Measurements from ENCODE around the gene CDKAL1. TPM values are rescaled to one million over a fixed set of nuclear protein-coding genes. Genes with fewer than 3 reads are reported as not detected.

CDKAL1 gene
- total RNA-seq, 3 donors from 2014 or later: 13.0 to 27.2 (median 18.0) TPM

GRCh38 chr6:20572288-20572687, 38.0 kb downstream of the CDKAL1 start:
- Histone ChIP-seq H3K9me3 (no peaks in the 10 kb centered on the region), H3K27me3 (no peaks in the 10 kb centered on the region), H3K4me1 (no peaks in the 10 kb centered on the region), H3K4me3 (no peak overlapping the region), H3K27ac (no peak overlapping the region), H3K36me3 (no peaks in the 10 kb centered on the region)
- no peak for DNase-seq (ENCODE audit: low spot score in 2 of 2)
- no peak for TF ChIP-seq POLR2A (IDR thresholded peaks at IDR 0.05)
- TF ChIP-seq CTCF (IDR thresholded peaks at IDR 0.05): no peak
- no peak for TF ChIP-seq POLR2AphosphoS5 (IDR thresholded peaks at IDR 0.05)
- intact Hi-C loops (cut with DNase I; ENCODE audit: low total_unique reads): no loop called here

- Histone ChIP-seq H3K36me3 (no peaks in the 10 kb centered on the region), H3K4me1 (no peaks in the 10 kb centered on the region), H3K27me3 (no peaks in the 10 kb centered on the region), H3K27ac (no peak overlapping the region), H3K4me3 (no peak overlapping the region), H3K9me3 (no peaks in the 10 kb centered on the region)
- no peak for DNase-seq (ENCODE audit: low spot score in 2 of 2)
- intact Hi-C loops (cut with DNase I; ENCODE audit: low total_unique reads): no loop called here
- TF ChIP-seq POLR2AphosphoS5 (IDR thresholded peaks at IDR 0.05): no peak
- TF ChIP-seq CTCF (IDR thresholded peaks at IDR 0.05): no peak
- TF ChIP-seq POLR2A (IDR thresholded peaks at IDR 0.05): no peak
These were observed 38.7 kb downstream of the CDKAL1 start for GRCh38 chr6:20572940-20573339.

GRCh38 chr6:20574355-20574754, 40.1 kb downstream of the CDKAL1 start:
- Histone ChIP-seq H3K4me1 (no peaks in the 10 kb centered on the region), H3K9me3 (no peaks in the 10 kb centered on the region), H3K4me3 (no peak overlapping the region), H3K27ac (no peak overlapping the region), H3K27me3 (no peaks in the 10 kb centered on the region), H3K36me3 (no peaks in the 10 kb centered on the region)
- intact Hi-C loops (cut with DNase I; ENCODE audit: low total_unique reads): no loop called here
- TF ChIP-seq POLR2A (IDR thresholded peaks at IDR 0.05): no peak
- no peak for TF ChIP-seq POLR2AphosphoS5 (IDR thresholded peaks at IDR 0.05)
- TF ChIP-seq CTCF (IDR thresholded peaks at IDR 0.05): no peak
- no peak for DNase-seq (ENCODE audit: low spot score in 2 of 2)

- no peak for TF ChIP-seq POLR2A (IDR thresholded peaks at IDR 0.05)
- no peak for TF ChIP-seq CTCF (IDR thresholded peaks at IDR 0.05)
- TF ChIP-seq POLR2AphosphoS5 (IDR thresholded peaks at IDR 0.05): no peak
- no peak overlapping the region for H3K4me3 ChIP-seq
- no peak overlapping the region for H3K27ac ChIP-seq
- no peaks in the 10 kb centered on the region for H3K36me3 ChIP-seq
- H3K9me3 ChIP-seq: no peaks in the 10 kb centered on the region
- no peak for DNase-seq (ENCODE audit: low spot score in 2 of 2)
- intact Hi-C loops (cut with DNase I; ENCODE audit: low total_unique reads): no loop called here
- H3K4me1 ChIP-seq: no peaks in the 10 kb centered on the region
- H3K27me3 ChIP-seq: no peaks in the 10 kb centered on the region
These were observed 40.9 kb downstream of the CDKAL1 start for GRCh38 chr6:20575125-20575524.

- Histone ChIP-seq H3K4me3 (no peak overlapping the region), H3K27me3 (no peaks in the 10 kb centered on the region), H3K4me1 (no peaks in the 10 kb centered on the region), H3K36me3 (no peaks in the 10 kb centered on the region), H3K9me3 (no peaks in the 10 kb centered on the region), H3K27ac (no peak overlapping the region)
- DNase-seq (ENCODE audit: low spot score in 2 of 2): no peak
- no peak for TF ChIP-seq CTCF (IDR thresholded peaks at IDR 0.05)
- no peak for TF ChIP-seq POLR2A (IDR thresholded peaks at IDR 0.05)
- TF ChIP-seq POLR2AphosphoS5 (IDR thresholded peaks at IDR 0.05): no peak
- intact Hi-C loops (cut with DNase I; ENCODE audit: low total_unique reads): no loop called here
These were observed 41.6 kb downstream of the CDKAL1 start for GRCh38 chr6:20575704-20576451.
